Activated B cell treated with CpG ODN at 0.5 μM for 24 hours (primary cell): ENCODE data around the gene PLIN5. TPM values are rescaled to one million over a fixed set of nuclear protein-coding genes. Genes with fewer than 3 reads are reported as not detected.

ENCODE experiments used
- ATAC-seq: fragments of 200-7000 bp; cut with Tn5 transposase; one replicate; pipeline ENCODE4 v1.10.0; 2021; ENCODE audit warnings: low read depth, mild to moderate bottlenecking, moderate library complexity
- CTCF ChIA-PET: fragments of 350-600 bp; sonication (Branson Sonifier 250); formaldehyde crosslinking; loops from one replicate; lab custom pipeline; 2021; ENCODE audit warnings: antibody characterized with exemption; lab: Charles Lee
- POLR2A ChIA-PET: fragments of 350-600 bp; sonication (Branson Sonifier 250); formaldehyde crosslinking; loops from one replicate; lab custom pipeline; 2021; ENCODE audit warnings: antibody characterized with exemption; lab: Charles Lee
- DNase-seq: peaks from one replicate; pipeline ENCODE4 v3.0.0; 2022
- H3K27ac Mint-ChIP-seq: one replicate; pipeline ENCODE4 v1.8.0; 2020; ENCODE audit warnings: mixed read lengths
- H3K27me3 Mint-ChIP-seq: one replicate; pipeline ENCODE4 v1.8.0; 2021; ENCODE audit warnings: mixed read lengths
- H3K36me3 Mint-ChIP-seq: one replicate; pipeline ENCODE4 v1.8.0; 2021; ENCODE audit warnings: low read depth, mixed read lengths
- H3K4me1 Mint-ChIP-seq: one replicate; pipeline ENCODE4 v1.8.0; 2021; ENCODE audit warnings: mixed read lengths
- H3K4me3 Mint-ChIP-seq: one replicate; pipeline ENCODE4 v1.8.0; 2020; ENCODE audit warnings: mild to moderate bottlenecking, mixed read lengths
- H3K9me3 Mint-ChIP-seq: one replicate; pipeline ENCODE4 v1.8.0; 2020; ENCODE audit warnings: mixed read lengths
- CTCF ChIP-seq: fragments of 200-600 bp; IDR thresholded peaks from one replicate; pipeline ENCODE4 v1.8.0; 2022; ENCODE audit warnings: antibody characterized with exemption, mild to moderate bottlenecking
- intact Hi-C: fragments of 100-400 bp; cut with micrococcal nuclease; formaldehyde crosslinking; loops from one replicate; pipeline ENCODE4 v1.15.1; 2024
- total RNA-seq: library from RNA; stranded (reverse); gene quantifications from 2 replicates; pipeline ENCODE4 v1.2.3, GENCODE V29; 2022

The PLIN5 gene
- total RNA-seq, 1 donor from 2014 or later = 0.33 TPM

GRCh38 chr19:4502282-4503131, 32.5 kb downstream of the PLIN5 start:
- H3K9me3 Mint-ChIP-seq = no peaks in the 10 kb centered on the region
- H3K4me3 Mint-ChIP-seq = no peak overlapping the region
- DNase-seq (no peak), ATAC-seq (no peak)
- H3K27me3 Mint-ChIP-seq = no peaks in the 10 kb centered on the region
- ChIA-PET POLR2A (no interaction called here), CTCF (no interaction called here)
- intact Hi-C loops = no loop called here
- H3K36me3 Mint-ChIP-seq = peaks cover 41% of the 10 kb centered on the region
- no peaks in the 10 kb centered on the region for H3K4me1 Mint-ChIP-seq
- no peak overlapping the region for H3K27ac Mint-ChIP-seq
- no peak for TF ChIP-seq CTCF

DNA sequence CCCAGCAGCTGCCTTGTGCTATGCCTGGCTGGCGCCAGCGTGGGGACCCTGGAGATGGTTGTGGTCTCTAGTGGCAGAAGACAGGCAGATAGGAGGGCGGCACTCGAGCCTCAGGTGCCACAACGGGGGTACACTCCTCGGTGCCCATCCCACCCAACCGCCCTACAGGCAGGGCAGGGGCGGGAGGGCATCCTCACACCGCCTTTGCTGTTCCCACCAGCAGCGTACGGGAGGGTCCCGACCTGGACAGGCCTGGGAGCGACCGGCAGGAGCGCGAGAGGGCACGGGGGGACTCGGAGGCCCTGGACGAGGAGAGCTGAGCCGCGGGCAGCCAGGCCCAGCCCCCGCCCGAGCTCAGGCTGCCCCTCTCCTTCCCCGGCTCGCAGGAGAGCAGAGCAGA, 33.3 kb downstream of the PLIN5 start:
- intact Hi-C loops = no loop called here
- CTCF ChIA-PET = no interaction called here
- DNase-seq (no peak), ATAC-seq (no peak)
- Mint-ChIP-seq H3K36me3 (peaks cover 44% of the 10 kb centered on the region), H3K4me1 (no peaks in the 10 kb centered on the region), H3K27me3 (no peaks in the 10 kb centered on the region), H3K27ac (no peak overlapping the region), H3K9me3 (no peaks in the 10 kb centered on the region), H3K4me3 (no peak overlapping the region)
- POLR2A ChIA-PET = no interaction called here
- TF ChIP-seq CTCF = no peak

DNA sequence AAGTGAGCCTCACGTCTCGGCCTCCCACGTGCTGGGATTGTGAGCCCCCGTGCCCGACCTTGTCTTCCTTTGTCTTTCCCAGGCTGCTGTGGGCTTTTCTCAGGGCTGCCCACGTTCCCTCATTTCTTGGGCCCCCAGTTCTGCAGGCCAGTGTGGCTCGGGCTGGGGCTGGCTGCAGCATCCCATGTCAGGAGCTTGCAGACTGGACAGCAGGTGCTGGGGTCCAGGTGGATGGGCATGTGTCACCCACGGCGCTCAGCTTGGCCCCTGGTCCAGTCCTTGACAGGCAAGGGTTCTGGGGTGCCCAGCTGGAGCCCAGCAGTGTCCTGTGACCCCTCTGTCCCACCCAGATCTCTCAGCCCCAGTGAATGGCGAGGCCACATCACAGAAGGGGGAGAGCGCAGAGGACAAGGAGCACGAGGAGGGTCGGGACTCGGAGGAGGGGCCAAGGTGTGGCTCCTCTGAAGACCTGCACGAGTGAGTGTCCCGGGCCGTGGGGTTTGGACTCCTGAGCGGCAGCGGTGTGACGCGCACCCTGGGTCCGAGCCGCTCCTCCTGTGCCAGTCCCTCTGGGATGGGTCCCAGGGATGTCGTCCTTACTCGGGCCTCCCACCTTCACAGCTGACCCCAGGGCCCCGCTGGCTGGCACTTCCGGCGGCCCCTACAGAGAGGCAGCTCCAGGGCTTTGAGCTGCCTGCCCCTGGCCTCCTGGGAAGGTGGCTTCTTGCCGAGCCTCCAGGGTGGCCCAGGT, 34.0 kb downstream of the PLIN5 start:
- CTCF ChIA-PET = no interaction called here

DNA sequence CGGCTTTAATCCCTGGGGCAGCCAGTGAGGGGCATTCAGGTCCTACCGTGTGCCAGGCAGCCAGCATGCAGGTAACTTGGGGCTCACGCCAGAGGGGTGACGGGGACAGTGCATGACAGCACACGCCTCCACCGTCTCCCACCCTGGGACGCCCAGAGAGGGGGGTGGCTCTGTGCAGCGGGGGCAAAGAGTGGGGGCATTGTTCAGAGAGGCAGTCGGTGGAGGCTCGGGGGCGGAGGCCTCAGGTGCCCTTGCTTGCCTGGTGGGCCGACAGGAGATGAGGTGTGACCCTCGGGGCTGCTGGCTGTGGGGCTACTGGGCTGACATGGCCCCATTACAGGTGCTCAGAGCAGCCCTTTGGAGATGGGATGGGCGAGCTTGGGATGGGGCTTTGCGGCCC, 35.2 kb downstream of the PLIN5 start:
- CTCF ChIA-PET = no interaction called here
- intact Hi-C loops = no loop called here
- POLR2A ChIA-PET = interaction anchor here (0.7 kb wide), 1 partner anchor 1221 kb away, joined by 4 read pairs; no protein-coding TSS in a partner anchor
- DNase-seq = no peak
- Mint-ChIP-seq H3K9me3 (no peaks in the 10 kb centered on the region), H3K36me3 (peaks cover 46% of the 10 kb centered on the region), H3K4me1 (no peaks in the 10 kb centered on the region), H3K27me3 (no peaks in the 10 kb centered on the region), H3K4me3 (no peak overlapping the region), H3K27ac (no peak overlapping the region)
- TF ChIP-seq CTCF = no peak
- no peak for ATAC-seq

More for the DNA sequence above, 34.0 kb downstream of the PLIN5 start:
- intact Hi-C loops = no loop called here
- Mint-ChIP-seq H3K27ac (no peak overlapping the region), H3K4me1 (no peaks in the 10 kb centered on the region), H3K4me3 (no peak overlapping the region), H3K36me3 (peaks cover 43% of the 10 kb centered on the region), H3K27me3 (no peaks in the 10 kb centered on the region), H3K9me3 (no peaks in the 10 kb centered on the region)
- no peak for TF ChIP-seq CTCF
- DNase-seq (no peak), ATAC-seq (no peak)
- POLR2A ChIA-PET = interaction anchor here (0.7 kb wide), 1 partner anchor 1222 kb away, joined by 4 read pairs; no protein-coding TSS in a partner anchor

GRCh38 chr19:4499318-4499717, 35.7 kb downstream of the PLIN5 start:
- no peak for TF ChIP-seq CTCF
- peaks cover 49% of the 10 kb centered on the region for H3K36me3 Mint-ChIP-seq
- ChIA-PET POLR2A (interaction anchor here (0.7 kb wide), 1 partner anchor 26 kb away, joined by 5 read pairs; no protein-coding TSS in a partner anchor), CTCF (no interaction called here)
- H3K4me1 Mint-ChIP-seq = no peaks in the 10 kb centered on the region
- ATAC-seq (no peak), DNase-seq (no peak)
- H3K9me3 Mint-ChIP-seq = no peaks in the 10 kb centered on the region
- no peaks in the 10 kb centered on the region for H3K27me3 Mint-ChIP-seq
- H3K4me3 Mint-ChIP-seq = no peak overlapping the region
- H3K27ac Mint-ChIP-seq = no peak overlapping the region
- intact Hi-C loops = no loop called here
